IPS-NIHi7 (cell line): ENCODE results near the gene TXLNA.

ENCODE experiments used
- DNase-seq: peaks from one replicate; pipeline ENCODE4 v3.0.0; 2012; ENCODE audit warnings: mixed read lengths; ENCODE audit errors: extremely low spot score

The TXLNA gene

DNA sequence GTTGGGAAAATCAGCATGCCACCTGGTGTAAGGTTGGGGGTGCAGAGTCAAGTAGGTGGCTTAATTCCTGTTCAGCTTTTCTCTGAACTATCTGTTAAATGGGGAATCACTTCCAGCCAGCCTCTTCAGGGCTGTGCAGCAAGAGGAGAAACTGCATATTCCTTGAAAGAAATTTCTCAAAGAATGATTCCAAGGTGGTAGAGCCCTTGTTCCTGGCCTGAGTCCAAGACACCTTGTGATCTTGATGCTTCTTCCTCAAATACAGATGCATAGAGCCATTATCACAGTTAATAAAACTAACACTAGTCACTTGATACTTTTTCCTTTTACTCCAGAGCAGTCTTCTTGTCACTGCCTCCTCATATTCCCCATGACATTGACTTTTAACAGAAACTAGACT lies 5.2 kb downstream of the TXLNA start:
- no peak for DNase-seq

DNA sequence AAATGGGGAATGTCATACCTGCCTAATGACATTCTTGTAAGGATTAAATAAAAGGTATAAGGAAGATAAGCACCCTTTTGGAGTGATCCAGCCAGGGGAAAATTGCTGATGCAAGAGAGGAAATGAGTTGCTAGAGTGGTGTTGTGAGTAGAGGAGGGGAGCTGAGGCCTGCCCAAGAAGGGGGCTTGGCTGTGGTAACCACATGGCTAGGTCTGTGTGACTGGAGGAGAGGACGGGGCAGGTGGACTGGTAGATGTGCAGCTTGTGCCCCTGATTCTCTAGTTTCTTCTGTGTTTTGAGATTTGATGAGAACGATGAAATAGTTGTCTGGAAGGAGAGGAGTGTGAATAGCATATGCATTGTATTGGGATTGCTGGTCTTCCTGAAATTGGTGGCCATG lies 6.6 kb downstream of the TXLNA start:
- no peak for DNase-seq

DNA sequence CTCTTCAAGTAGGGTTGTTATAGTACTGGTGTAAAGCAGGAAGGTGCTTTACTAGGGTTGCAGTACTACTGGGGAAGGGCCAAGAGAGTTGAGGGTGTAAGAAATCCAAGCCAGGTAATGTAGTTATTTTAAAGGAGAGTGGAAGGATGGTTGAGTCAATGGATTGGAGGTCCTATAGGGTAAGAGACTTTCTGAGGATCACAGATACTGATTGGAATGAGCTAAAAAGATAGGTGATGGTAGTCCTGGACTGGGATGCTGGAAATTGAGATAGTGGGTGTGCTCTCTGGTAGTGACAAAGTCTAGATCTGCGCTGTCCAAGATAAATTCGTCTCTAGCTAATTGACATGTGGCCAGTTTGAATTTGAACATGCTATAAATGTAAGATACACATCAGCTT lies 7.0 kb downstream of the TXLNA start:
- no peak for DNase-seq

DNA sequence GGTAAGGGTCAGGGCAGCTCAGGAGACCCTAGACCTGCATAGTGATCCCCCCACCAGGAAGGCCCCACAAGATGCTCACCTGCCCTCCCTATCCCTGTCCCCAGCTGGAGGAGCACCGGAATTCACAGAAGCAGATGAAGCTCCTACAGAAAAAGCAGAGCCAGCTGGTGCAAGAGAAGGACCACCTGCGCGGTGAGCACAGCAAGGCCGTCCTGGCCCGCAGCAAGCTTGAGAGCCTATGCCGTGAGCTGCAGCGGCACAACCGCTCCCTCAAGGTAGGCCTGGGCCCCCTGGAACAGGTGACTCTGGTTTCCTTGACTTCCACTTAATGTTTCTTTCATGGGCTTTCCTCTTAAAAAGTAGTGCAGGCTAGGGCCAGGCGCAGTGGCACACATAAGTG lies 8.4 kb downstream of the TXLNA start:
- DNase-seq: no peak

DNA sequence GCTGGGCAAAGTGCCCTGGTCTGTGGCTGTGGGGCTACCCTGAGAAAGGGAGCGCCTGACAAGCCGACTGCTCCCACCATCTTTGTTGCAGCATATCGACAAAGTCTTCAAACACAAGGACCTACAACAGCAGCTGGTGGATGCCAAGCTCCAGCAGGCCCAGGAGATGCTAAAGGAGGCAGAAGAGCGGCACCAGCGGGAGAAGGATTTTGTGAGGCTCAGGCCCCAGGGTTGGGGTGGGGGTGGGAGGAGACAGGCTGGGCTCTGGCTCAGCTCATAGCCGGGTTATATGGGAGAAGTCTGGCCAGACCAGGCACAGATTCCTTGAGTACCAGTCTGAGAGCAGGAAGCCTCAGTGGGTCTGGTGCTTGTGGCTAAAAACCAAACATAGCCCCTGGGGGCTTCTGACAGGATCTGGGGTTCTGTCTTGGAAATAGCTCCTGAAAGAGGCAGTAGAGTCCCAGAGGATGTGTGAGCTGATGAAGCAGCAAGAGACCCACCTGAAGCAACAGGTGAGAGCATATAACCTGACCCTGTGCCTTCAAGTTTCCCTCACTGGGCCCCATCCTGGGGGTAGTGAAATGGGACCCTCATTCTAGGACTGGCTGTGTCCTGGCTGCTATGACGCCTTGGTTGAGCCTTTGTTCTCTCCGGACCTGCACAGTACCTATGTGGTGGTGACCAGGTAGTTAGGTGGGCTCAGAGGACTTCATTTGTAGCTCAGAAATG lies 12.9 kb downstream of the TXLNA start:
- no peak for DNase-seq

DNA sequence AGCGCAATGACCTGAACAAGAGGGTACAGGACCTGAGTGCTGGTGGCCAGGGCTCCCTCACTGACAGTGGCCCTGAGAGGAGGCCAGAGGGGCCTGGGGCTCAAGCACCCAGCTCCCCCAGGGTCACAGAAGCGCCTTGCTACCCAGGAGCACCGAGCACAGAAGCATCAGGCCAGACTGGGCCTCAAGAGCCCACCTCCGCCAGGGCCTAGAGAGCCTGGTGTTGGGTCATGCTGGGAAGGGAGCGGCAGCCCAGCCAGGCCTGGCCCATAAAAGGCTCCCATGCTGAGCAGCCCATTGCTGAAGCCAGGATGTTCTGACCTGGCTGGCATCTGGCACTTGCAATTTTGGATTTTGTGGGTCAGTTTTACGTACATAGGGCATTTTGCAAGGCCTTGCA lies 15.5 kb downstream of the TXLNA start:
- DNase-seq: no peak

DNA sequence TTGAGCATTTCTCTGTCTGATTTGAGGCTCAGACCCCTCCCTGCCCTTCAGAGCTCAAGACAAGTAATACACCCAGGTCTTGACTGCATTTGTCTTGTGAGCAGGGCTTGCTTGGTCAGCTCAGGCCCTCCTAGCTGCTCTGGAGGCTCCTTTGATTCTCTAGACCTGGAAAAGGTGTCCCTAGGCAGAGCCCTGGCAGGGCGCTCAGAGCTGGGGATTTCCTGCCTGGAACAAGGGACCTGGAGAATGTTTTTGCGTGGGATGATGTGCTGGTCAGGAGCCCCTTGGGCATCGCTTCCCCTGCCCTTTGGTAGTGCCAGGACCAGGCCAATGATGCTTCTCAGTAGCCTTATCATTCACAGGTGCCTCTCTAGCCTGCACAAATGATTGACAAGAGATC lies 16.1 kb downstream of the TXLNA start:
- DNase-seq: no peak

DNA sequence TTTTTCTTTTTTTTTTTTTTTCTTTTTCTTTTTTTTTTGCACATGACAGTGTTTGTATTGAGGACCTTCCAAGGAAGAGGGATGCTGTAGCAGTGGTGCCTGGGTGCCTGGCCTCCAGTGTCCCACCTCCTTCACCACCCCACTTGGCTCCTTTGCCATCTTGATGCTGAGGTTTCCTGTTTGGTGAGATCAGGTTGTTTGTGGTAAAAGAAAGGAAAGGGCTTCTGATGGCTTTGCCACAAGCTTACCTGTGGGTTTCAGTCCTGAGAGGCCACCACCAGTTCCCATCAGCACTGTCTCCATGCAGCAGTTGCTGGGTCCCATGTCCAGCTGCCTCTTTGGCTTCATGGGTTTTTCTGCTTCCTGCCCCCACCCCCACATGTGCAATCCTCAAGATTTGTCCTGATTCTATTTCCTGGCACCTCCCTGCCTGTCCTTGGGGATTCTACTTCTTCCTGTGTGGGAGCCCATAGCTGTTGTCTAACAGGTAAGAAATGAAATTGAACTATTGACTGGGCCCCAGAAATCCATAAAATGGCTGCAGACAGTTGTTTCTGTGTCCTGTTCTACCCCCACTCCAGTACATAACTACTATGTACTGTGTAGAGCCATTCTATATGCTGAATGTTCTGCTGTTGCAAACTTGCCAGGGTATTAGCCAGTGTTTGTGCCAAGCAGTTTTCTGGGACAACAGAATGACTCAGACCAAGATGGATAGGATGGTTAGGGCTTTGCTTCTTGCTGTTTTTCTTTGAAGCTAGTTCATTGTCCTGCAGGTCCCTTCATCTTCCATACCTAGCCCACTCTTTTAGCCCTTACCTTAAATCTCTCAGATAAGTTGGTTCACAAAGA lies 16.7 kb downstream of the TXLNA start:
- DNase-seq: no peak

DNA sequence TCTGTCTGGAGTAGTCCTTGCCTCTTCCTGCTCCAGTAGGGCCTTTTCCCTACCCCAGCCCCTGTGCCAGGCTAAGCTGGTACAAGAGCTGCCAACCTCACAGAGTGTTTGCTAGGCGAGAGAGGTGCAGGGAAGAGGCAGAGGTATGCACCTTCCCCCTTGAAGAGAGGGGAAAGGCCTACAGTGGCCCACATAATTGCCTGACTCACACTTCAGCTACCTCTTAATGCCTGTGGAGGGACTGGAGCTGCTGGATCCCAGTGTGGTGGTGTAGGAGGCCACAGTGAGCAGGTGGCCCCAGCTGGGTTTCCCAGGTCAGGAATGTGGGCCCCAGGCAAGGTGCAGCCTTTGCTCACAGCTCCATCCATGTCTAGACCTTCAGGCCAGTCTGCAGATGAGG lies 17.6 kb downstream of the TXLNA start:
- no peak for DNase-seq

DNA sequence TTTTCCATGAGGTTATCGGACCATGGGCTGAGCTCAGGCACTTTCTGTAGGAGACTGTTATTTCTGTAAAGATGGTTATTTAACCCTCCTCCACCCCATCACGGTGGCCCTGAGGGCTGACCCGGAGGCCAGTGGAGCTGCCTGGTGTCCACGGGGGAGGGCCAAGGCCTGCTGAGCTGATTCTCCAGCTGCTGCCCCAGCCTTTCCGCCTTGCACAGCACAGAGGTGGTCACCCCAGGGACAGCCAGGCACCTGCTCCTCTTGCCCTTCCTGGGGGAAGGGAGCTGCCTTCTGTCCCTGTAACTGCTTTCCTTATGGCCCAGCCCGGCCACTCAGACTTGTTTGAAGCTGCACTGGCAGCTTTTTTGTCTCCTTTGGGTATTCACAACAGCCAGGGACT lies 18.4 kb downstream of the TXLNA start:
- no peak for DNase-seq

DNA sequence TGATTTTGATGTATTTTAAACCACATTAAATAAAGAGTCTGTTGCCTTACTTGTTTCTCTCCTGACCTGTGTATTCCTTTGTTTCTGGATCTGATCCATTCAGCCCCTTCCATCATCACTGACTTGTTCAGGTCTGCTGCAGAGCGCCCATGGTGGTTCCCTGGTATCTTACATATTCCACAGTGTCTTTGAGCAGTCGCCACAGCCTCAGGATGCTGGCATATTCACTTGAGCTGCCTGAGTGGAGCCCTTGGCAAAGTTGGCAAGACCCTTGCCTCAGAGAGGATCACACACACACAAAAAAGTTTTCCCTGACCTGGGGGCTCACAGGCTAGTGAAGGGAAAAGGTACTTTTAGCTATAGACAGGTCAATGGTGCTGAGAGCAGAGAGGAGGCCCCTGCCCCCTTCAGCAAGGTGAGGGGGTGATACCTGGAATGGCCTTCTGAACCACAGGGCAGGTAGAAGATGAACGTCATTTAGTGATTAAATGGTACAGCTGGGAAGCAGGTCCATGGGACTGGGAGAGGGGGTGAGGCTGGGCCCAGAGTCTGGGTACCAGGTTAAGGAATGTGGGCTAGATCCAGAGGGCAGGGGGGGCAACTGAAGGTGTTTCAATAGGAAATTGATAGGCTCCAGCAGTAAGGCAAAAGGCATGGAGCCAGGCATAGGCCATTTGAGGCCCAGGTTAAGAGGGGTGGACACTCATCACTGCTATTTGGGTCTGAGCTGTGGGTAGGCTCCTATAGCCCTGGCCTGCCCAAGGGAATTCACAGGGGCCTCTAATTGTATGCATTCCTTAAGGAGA lies 19.0 kb downstream of the TXLNA start:
- no peak for DNase-seq

DNA sequence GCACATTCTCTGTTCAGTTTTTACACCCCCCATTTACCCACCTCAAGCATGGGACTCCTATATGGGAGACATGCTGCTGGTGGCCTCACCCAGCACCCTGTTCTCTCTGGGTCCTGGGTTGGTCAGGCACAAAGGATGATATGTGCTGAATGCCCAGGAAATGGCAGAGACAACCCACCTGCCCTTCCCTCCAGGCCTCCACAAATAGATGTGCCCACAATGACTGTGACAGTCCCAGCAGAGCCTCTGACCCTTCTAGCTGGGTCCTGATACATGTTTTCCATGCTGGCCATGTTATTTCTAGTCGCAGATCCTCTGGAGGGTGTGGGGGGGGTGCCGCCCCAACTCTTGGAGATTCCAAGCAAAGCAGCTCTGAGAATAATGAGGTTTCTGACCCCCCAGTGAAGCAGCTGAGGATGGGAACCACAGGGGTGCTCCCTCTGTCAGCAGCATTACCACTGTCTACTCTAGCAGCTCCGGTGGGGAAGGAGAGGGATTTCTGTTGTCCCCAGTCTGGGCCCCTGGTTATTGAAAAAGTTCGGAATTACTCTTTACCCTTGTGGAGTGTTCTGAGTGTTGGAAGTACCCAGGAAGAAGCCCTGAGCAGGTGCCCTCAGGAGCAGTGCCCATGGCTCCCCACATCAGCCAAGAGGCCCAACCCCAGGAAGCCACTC lies 19.7 kb downstream of the TXLNA start:
- DNase-seq: no peak

DNA sequence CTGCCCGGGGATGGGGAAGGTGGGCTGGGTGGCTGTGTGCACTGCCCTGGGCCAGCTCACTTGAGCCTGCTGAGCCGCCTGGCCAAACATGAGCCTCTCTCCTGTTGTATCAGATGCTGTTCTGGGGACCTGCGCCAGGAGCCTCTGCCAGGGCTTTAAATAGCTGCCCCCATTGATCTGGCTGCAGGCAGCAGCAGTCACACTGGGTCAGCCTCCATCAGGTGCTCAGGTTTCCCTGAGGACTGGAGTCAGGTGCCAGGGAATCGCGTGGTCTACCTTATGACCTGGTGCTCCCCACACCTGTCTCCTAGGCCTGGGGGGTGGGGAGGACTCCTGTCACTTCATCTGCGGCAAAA lies 20.2 kb downstream of the TXLNA start:
- DNase-seq: no peak

DNA sequence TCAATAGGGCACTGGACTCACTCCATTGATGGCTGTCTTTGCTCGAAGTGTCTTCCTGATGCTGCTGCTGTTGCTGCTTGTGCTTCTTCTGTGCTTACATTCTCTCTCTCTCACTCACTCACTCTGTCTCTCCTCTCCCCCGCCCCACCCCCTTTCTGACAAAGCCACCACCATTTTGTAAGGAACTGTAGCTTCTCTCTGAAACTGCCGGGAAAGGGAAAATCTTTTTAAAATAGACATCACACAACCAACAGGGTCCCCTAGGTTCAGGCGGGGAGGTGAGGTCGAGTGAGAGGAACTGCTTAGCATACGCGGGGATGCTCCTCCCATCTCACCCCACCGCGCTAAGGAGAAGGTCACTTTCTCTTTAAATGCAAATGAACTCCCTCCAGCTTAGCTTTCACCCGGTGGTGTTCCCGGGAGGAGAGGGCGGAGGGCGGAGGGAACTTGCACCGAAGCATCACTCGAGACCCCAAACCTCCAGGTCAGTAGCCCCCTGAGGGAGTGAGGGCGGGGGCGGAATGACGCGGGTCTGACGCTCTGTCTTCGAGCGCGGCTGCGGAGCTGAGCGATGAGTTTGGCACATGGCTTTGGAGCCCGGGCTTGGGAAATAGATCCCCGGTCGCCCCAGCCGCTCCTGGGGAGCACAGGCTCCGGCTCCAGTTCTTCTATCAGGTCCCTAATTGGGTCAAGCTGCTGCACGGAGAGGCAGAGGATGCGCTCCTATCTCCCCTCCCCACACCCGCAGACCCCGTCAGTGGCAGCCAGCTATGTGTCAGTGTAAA lies 20.9 kb downstream of the TXLNA start, which contains the start of gene CCDC28B:
TSS of gene CCDC28B (plus strand) at position 370 of the 785 bp plus-strand sequence. CDS start 1,341 bp downstream, outside the sequence.
- DNase-seq: peak; percentile 91

DNA sequence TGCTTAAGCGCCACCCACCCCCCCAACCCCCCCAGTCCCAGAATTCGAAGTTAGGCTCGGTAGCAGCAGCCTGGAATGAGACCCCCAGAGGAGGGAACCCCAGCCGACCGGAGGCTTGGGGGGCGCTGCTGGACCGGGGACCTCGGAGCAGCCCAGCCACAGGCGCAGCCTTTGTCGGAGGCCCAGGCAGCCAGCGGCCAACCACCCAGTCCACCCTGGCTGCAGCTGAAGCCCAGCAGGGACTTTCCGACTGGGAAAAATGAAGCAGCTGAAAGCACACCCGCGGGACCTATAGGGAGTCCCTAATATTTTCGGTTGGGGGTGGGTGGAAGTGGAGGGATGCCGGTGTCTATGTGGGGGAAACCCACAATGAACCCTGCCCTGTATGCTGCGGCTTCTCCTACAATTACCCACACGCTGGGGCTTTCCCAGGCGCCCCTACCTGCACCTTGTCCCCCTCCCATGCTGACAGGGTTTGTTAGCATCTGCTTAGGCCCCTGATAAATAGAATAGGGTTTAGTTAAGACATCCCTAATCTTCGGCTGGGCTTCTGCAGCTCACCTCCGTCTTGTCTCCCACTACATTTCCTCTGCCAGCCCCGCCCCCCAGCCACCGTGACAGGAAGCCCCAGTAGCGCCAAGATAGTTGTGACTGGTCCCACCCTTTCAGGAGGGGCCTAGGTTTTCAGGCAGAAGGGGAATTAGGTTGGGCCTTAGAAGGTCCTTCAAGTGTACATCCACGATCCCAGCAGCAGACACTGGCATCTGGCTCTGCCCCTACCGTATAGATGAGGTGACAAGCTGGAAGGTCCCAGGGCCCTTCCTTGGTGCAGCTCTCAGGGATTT lies 21.8 kb downstream of the TXLNA start:
- DNase-seq: peak; percentile 60

DNA sequence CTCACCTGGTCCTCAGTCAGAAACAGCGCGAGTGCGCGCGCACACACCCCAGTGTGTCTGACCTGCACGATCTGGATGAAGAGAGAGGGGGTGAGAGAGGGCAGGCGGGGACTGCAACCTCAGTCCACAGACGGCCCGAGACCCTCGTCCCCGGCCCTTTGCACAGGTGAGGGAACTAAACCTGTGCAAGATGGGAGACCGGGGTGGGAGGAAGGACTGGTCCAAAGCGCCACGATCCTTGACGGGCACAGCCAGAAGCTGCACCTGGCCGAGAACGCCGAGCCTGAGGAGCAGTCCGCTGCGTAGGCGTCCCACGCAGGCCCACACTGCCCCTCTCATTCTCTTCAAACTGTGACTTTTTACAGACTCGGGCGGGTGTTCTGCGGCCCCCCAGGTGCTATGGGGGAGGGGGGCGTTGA lies 25.5 kb downstream of the TXLNA start:
- no peak for DNase-seq

DNA sequence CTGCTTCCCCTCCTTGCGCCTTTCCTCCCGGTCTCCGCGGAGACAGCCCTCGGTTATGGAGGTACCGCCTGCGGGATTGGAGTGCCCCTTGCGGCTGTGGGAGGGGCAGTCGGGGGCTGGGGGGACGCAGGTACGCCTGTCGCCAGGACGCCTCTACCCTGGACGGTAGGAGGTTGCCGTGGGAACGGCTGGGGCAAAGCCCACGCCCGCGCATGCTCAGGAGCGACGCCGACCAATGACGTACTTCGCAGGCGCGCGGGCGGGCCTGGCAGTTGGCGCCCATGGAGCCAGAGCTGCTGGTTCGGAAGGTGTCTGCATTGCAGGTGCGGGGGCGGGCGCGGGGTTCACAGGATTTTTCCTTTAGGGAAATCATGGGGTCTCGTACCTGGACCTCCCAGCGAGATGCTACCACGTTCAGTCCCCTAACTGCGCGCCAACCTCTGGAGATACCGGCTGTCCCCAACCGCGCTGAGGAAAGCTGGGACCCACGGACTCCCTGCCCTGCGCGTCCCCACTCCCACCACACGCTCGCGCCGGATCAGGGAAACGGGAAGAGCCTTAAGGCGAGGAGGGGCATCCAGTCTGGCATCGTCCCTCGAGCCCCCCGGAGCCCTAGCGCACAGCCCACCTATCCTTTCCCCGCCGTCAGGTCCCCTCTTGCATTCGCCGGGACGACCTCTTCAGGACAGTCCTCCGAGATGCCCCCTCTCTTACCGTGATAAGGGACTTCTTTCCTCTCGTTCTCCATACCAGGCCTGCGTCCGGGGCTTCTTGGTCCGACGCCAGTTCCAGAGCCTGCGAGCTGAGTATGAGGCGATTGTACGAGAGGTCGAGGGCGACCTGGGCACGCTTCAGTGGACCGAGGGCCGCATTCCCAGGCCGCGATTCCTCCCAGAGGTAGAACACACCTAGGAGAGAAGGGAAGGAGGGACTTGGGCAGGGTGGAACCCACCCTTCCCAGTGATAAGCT lies 26.2 kb downstream of the TXLNA start, which contains the start of gene IQCC:
TSS of gene IQCC (plus strand) at position 271 of the 970 bp plus-strand sequence. CDS start at position 282, 11 bp downstream.
- DNase-seq: peak; percentile 95

DNA sequence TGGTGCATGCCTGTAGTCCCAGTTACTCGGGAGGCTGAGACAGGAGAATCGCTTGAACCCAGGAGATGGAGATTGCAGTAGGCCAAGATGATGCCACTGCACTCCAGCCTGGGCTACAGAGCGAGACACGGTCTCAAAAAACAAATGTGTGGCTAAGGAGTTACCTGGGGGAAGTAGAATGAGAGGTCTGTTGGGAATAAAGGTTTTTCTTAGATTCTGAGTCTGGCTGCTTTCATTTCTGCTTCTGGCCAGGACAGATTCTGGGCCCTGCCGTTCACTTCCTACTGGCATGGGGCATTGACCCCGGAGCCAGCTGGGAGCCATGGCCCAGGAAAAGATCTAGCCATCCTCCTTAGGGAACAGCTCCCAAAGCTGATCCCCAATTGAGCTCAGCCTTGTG lies 29.0 kb downstream of the TXLNA start:
- DNase-seq: no peak

DNA sequence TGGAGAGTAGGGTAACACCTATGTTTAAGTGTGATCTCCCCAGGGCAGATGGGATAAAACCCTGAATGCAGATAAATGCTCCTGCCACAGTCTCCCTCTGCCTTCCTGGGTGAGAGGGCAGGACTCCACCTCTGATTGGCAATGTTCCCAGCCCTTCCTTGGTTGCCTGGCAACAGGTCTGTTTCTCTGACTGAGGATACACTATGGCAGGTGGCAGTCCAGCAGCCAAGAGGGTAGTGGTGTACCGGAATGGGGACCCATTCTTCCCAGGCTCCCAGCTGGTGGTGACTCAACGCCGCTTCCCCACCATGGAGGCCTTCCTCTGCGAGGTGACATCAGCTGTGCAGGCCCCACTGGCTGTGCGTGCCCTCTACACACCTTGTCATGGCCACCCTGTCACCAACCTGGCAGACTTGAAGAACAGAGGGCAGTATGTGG lies 29.4 kb downstream of the TXLNA start, which contains the start of gene DCDC2B:
TSS of gene DCDC2B (plus strand) at position 199 of the 438 bp plus-strand sequence. CDS start at position 204, 5 bp downstream.
- no peak for DNase-seq
